Upper lobe of left lung (tissue), 4 donors: Measurements from ENCODE around the gene BCL2L2.

ENCODE experiments used
- CTCF ChIP-seq, 6 experiments: fragments of 450-650 bp in 4 of 6; fragments of 200-600 bp in 2 of 6; sonication (generic) in 2 of 6; IDR thresholded peaks; one replicate each; pipeline ENCODE4 v1.5.1; 2016 to 2019; ENCODE audit warnings: antibody characterized with exemption in 6 of 6
- POLR2A ChIP-seq, 4 donors: fragments of 450-650 bp; IDR thresholded peaks; one replicate each; pipeline ENCODE4 v1.5.1; 2016 to 2017; ENCODE audit warnings: antibody characterized with exemption in 4 of 4, mild to moderate bottlenecking in 2 of 4
- POLR2AphosphoS5 ChIP-seq, 2 donors: sonication (generic); formaldehyde crosslinking; IDR thresholded peaks; one replicate each; pipeline ENCODE4 v1.5.1; 2017; ENCODE audit warnings: antibody characterized with exemption in 2 of 2

- TF ChIP-seq POLR2AphosphoS5 (IDR thresholded peaks at IDR 0.05) (no peak), CTCF (IDR thresholded peaks at IDR 0.05) (no peak), POLR2A (IDR thresholded peaks at IDR 0.05) (no peak)
Measured at GRCh38 chr14:23324993-23325392, 18.4 kb downstream of the BCL2L2 start.
